T-helper 1 cell treated with Interleukin-12 subunit alpha and Interleukin-12 subunit beta and Interleukin-4 antibody, amounts not matched to agents 30 ng/mL and 1 ng/mL, for 36 hours (primary cell): Measurements from ENCODE around the gene PNPLA7. TPM values are rescaled to one million over a fixed set of nuclear protein-coding genes. Genes with fewer than 3 reads are reported as not detected.

Experiments used
- intact Hi-C: fragments of 100-400 bp; cut with micrococcal nuclease; formaldehyde crosslinking; loops from one replicate; pipeline ENCODE4 v1.15.1; 2024
- total RNA-seq: library from RNA; stranded (reverse); gene quantifications from 2 replicates; pipeline ENCODE4 v1.2.3, GENCODE V29; 2022

Gene PNPLA7
- total RNA-seq, 1 donor from 2014 or later, result 3.5 TPM

DNA sequence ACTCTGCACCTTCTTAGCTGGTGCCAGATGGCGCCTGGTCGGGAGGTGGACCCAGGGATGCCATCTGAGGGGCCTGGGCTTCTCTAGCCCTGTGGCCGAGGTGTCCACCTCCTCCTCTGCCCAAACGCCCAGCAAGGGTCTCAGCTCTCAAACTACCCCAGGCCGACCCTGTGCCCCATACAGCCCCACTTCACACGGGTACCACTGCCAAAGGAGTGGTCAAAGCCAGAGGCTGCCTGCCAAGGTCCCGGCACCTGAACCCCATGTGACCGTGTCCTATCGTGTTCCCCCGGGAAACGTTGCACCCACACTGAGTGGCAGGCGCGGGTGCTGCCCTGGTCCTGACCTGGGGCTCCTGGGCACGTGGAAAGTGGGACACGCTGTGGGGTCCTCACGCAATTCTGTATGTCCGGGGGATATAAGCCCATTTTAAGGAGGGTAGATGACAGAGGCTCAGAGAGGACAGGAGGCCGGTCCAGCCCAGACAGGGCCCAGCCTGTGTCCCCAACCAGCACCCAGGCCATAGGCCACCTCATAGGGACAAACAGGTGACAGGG, 111.0 kb downstream of the PNPLA7 start:
- intact Hi-C loops, result no loop called here

GRCh38 chr9:137438591-137439157, 111.5 kb downstream of the PNPLA7 start:
- intact Hi-C loops, result no loop called here

DNA sequence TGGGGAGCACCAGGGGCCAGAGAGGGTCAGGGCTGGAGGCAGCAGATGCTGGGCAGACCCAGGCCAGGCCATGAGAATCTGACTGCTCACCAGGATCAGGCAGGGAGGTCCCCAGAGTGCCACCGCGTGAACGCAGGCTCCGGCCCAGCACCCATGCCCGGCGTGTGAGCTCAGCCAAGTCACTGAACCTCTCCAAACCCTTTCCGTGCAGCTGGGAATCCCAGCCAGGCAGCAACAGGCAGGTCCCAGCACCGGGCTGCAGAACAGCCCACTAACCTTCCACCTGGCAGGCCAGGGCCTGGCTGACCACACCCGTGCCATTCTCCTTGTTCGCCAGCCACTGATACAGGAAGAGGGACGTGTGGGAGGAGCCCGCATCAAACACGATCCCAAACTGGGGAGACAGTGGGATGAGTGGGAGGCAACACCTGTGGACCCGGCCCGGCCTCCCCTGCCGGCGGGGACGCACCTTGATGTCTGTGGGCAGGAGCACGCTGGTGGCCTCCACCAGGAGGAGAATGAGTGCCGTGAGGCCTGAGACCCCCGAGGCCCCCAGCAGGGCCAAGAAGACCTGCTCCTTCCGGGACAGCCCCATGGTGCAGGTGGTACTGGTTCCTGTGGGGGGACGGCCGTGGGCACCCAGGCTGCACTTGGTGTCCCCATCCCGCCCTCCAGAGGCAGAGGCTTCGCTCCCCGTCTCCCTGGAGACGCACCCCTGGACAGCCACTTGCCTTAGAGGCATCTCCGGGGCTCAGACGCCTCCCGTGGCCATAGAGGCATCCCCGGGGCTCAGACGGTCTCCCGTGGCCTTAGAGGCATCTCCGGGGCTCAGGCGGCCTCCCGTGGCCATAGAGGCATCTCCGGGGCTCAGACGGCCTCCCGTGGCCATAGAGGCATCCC, 112.3 kb downstream of the PNPLA7 start:
- intact Hi-C loops, result no loop called here

DNA sequence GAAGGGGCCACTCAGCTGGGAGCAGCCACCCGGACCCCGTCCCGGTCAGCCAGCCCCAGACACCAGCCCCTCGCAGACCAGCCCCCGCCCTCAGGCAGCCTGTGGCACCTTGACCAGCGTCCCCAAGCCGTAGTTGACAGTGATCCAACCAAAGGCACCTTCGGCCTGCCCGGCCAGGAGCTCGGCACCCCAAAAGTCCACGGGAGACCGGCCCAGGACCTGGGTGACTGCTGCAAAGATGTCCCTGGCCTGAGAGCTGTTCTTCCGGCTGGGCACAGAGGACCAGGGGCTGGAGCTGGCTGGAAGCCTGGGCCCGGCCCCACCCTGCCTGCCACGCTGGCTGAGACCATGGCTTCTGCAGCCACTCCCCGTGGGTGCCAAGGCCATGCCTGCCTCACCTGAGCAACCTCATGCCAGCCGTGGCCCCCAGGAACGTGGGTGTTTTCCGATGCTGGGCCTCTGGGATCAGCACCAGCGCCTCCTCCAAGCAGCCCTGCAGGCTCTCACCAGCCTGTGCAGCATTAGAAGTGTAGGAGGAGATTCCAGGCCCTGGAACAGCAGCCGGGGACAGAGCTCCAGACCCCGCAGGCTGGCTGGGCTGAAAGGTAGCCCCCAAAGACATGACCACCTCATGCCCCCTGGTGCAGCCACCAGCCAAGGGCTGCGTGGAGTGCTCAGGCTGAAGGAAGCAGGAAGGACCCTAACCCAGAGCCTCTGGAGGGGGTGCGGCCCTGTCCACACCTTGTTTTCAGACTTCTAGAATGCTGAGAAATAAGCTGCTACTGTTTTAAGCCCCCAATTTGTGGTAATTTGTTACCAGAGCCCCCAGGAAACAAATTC, 113.2 kb downstream of the PNPLA7 start:
- intact Hi-C loops, result no loop called here

GRCh38 chr9:137435980-137436760, 114.0 kb downstream of the PNPLA7 start:
- intact Hi-C loops, result no loop called here

- intact Hi-C loops, result no loop called here
These were observed 114.8 kb downstream of the PNPLA7 start for GRCh38 chr9:137435381-137435891.

DNA sequence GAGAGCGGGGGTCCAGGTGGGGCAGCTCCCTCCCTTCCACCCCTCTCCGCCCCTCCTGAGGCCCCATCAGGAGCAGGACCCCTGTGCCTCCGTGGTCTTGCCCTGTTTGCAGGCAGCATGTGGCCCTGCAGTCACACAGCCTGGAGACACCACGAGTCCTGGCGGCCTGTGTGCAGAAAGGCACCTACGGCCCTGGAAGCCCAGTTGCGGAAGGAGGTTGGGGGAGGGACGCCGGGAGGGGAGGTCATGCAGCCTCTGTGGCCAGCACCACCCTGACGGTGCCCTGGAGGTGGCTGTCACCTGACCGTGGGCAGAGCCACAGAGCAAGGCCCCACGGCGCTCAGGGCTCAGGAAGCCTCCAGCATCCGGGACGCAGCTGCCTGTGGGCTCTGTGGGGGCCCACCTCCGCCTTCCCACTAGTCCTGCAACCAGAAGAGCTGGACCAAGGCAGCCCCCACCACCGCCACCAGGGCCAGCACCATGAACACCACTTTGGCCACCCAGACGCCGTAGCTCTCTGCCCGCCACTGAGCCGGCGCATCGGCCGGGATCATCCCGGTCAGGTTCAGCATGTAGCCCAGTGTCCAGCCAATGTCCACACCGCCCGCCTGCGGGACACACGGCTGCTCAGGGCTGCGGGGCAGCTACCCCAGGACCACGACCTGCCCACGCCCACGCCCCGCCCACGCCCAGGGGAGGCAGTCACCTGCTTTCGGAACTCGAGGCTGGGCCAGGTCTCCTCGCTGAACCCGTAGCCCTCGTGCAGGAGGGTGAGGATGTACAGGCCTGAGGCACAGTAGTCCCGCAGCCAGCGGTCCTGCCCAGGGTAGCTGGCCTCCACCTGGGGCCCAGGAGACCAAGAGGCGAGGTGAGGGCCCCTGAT, 115.5 kb downstream of the PNPLA7 start:
- intact Hi-C loops, result no loop called here

- intact Hi-C loops, result no loop called here
These were observed 116.2 kb downstream of the PNPLA7 start for GRCh38 chr9:137433916-137434431.

- intact Hi-C loops, result no loop called here
These were observed 116.8 kb downstream of the PNPLA7 start for GRCh38 chr9:137433349-137433915.

DNA sequence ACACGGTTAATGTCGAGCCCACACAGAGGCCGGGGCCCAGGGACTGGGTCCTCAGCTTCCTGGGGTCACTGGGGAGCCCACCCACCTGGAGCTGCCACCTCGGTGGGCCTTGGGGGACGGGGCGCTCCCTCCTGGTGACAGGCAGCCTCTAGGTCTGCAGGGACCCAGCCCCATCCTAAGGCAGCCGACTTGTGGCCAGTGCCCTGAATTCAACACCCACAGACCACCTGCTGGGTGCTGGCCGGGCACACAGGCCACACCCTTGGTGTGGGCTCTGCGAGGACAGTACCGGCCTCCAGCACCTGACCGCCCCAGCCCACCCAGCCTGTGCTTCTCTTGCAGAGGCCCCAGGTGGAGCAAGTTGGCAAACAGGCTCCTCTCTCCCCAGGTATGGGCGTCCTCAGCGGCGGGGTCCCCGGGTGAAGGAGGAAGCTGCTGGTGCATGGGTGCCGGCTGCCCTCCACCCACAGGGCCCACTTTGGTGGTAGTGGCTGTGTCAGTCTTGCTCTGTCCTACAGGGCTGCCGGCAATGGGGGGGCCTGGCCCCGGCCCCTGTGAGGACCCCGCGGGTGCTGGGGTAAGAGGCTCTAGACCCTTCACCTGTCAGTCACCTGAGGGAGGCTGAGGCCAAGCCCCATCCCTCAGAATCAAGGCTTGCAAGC, 117.4 kb downstream of the PNPLA7 start:
- intact Hi-C loops, result no loop called here

GRCh38 chr9:137431416-137431931, 118.7 kb downstream of the PNPLA7 start:
- intact Hi-C loops, result no loop called here

DNA sequence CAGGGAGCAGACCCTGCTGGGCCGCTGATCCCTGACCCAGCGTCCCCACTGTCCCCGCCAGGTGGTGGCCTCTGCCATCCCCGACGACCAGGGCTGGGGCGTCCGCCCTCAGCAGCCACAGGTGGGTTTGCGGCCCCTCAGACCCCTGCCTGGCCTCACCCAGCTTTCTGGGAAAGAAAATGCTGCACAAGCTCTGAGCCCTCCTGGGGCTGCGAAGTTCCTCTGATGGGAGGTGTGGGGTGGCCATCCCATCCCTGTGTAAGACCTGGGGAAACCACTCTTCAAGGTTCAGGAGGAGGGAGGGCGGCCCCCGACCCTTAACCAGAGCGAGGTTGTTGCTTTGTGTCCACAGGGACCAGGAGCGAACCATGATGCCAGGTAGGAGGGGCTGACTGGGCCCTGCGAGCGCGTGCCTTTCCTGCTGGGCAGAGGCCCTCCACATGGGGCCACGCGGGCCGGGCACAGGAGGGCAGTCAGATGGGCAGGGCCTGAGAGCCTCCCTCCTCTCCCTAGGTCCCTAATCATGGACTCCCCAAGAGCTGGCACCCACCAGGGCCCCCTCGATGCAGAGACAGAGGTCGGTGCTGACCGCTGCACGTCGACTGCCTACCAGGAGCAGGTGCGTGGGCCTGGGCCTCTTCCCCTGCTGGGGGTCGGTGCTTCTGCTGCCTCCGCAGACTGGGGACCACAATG, 119.3 kb downstream of the PNPLA7 start:
- intact Hi-C loops, result no loop called here

DNA sequence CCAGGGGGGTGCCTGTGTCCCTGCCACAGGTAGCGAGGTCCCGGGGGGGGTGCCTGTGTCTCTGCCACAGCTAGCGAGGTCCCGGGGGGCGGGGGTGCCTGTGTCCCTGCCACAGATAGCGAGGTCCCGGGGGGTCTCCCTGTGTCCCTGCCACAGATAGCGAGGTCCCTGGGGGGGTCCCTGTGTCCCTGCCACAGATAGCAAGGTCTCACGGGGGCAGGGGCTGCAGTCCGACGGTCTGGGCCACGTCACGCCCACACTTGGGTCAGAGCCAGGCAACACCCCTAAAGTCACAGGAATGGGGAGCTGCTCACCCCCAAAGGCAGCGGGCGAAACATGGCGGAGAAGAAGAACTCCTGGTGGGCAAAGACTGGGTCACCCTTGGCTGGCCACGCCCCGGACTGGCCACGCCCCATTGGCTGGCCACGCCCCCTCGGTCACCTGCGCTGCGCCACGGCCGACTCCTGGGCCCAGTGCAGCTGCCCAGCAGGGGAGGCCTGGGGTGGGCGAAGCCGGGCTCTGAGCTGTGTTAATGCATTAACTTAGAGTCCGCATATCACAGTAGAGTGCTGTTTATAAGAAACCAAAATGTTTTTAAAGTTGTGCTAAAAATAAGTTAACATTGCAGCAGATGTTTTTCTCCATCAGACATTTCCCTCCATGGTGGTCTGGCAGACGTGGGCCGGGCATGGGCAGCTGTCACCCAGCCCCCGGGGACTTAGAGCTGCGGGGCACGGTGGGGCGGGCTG, 120.1 kb downstream of the PNPLA7 start:
- intact Hi-C loops, result no loop called here

DNA sequence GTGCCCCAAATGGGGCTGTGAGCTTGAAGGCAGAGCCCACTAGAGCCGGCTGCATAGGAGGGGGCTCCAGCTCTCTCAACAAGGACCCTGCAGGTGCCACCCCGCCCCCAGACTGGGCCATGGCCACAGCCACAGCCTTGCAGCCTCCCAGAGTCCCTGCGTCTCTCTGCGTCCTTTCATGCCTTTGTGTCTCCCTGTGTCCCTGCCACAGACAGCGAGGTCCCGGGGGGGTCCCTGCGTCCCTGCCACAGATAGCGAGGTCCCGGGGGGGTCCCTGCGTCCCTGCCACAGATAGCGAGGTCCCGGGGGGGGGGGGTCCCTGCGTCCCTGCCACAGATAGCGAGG, 120.7 kb downstream of the PNPLA7 start:
- intact Hi-C loops, result no loop called here

DNA sequence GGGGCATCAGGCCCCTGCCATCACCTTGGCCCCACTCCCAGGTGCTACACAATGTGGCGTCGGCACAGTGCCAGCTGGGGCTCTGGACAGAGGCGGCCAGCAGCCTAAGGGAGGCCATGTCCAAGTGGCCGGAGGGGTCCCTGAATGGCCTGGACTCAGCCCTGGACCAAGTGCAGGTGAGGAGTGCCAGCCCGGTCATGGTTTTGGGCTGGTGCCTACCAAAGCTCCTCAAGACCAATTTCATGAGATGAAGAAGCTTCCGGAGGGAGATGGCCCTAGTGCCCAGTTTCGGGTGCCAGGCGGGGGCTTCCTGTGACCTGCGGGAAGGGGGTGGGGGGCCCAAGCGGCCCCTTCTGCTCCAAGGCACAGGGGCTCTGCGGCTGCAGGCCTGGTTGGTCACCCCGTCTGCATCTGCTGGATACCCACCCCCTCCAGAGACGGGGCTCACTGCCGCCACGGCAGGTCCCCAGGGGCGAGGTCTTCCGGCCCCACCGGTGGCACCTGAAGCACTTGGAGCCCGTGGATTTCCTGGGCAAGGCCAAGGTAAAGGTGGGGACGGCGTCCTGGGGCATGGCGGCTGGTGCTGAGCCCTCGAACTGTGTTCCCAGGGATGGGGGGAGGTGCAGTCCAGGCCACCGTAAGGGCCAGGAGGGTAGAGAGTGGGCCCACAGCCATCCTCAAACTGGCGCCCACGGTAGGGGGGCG, 121.2 kb downstream of the PNPLA7 start:
- intact Hi-C loops, result no loop called here

DNA sequence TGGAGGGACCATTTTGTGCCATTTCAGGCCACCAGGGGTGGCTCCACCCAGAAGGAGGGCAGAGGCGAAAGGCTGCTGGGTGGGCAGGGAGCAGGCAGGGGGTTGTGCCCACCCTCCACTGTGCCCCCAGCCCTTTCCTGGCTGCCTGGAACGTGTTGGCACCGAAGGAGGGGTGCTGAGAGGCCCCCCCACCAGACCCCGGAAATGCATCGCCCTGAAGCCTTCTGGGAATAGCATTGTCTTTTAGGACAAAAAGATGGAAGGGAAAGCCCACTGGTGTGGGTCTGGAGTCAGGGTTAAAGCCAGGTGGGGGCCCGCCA, 121.9 kb downstream of the PNPLA7 start:
- intact Hi-C loops, result no loop called here
